ENCODE measurements around the gene KANSL1.

DNA sequence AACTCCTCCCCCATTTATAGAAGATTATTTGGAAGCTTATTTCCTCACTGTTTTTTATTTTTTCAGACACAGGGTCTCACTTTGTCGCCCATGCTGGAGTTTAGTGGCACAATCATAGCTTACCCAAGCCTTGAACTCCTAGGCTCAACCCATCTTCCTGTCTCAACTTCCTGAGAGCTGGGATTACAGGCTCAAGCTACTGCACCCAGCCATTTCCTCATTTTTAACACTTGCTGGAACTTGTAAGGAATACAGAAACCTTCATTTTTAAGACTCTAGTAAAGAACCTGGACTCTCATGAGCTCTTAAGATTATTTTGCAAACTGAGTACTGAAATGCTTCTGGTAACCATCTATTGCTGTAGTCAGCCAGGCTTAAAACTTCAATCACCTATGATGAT is 29.9 kb downstream of the KANSL1 start:
- TF ChIP-seq EZH2 (IDR thresholded peaks at IDR 0.05; ENCODE audit: borderline replicate concordance): no peak
- TF ChIP-seq, protein P1, sequence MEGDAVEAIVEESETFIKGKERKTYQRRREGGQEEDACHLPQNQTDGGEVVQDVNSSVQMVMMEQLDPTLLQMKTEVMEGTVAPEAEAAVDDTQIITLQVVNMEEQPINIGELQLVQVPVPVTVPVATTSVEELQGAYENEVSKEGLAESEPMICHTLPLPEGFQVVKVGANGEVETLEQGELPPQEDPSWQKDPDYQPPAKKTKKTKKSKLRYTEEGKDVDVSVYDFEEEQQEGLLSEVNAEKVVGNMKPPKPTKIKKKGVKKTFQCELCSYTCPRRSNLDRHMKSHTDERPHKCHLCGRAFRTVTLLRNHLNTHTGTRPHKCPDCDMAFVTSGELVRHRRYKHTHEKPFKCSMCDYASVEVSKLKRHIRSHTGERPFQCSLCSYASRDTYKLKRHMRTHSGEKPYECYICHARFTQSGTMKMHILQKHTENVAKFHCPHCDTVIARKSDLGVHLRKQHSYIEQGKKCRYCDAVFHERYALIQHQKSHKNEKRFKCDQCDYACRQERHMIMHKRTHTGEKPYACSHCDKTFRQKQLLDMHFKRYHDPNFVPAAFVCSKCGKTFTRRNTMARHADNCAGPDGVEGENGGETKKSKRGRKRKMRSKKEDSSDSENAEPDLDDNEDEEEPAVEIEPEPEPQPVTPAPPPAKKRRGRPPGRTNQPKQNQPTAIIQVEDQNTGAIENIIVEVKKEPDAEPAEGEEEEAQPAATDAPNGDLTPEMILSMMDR (IDR thresholded peaks at IDR 0.05; ENCODE audit: poor library complexity): no peak

Data from hepatocyte (in vitro differentiated cells).